Fibroblast of pulmonary artery (primary cell): ENCODE data around the gene OR4K1.
"Not testable (repeated sequence)": the region's sequence is repeated elsewhere in the genome, so short reads cannot be mapped to it uniquely, and the experiment has no call there.

ENCODE experiments used
- DNase-seq: peaks from one replicate; pipeline ENCODE4 v3.0.0-alpha.2; 2010; ENCODE audit warnings: low read depth
- H3K4me3 ChIP-seq: replicated peaks from 2 replicates; pipeline ENCODE4 v1.5.1; 2011; ENCODE audit warnings: low read depth, mild to moderate bottlenecking, control low read depth, low read length, moderate library complexity
- CTCF ChIP-seq: IDR thresholded peaks from 2 replicates; pipeline ENCODE4 v1.5.1; 2011; ENCODE audit warnings: mild to moderate bottlenecking, control low read depth, low read length, inconsistent platforms; ENCODE audit errors: missing control alignments

Gene OR4K1

GRCh38 chr14:19917955-19918518 lies 12.7 kb upstream of the OR4K1 start:
- H3K4me3 ChIP-seq, result no peak overlapping the region
- DNase-seq, result no peak
- TF ChIP-seq CTCF, result no peak

- DNase-seq, result no peak
- no peak overlapping the region for H3K4me3 ChIP-seq
- no peak for TF ChIP-seq CTCF
Observed at GRCh38 chr14:19918553-19919264, 12.0 kb upstream of the OR4K1 start.

- no peak within 1 kb of the TSS for H3K4me3 ChIP-seq
- DNase-seq, result no peak
- no peak for TF ChIP-seq CTCF
Observed at GRCh38 chr14:19920021-19920657, 10.6 kb upstream of the OR4K1 start, which contains the start of gene OR4K5. TSS of gene OR4K5 (plus strand) at chr14:19920607. CDS start at chr14:19920607, 0 bp downstream.

GRCh38 chr14:19941668-19942067 lies 11.0 kb downstream of the OR4K1 start:
- H3K4me3 ChIP-seq, result no peak overlapping the region
- no peak for TF ChIP-seq CTCF
- no peak for DNase-seq

GRCh38 chr14:19947413-19948090 lies 16.8 kb downstream of the OR4K1 start:
- no peak for TF ChIP-seq CTCF
- H3K4me3 ChIP-seq, result no peak overlapping the region
- DNase-seq, result no peak

GRCh38 chr14:19949218-19949617 lies 18.5 kb downstream of the OR4K1 start:
- DNase-seq, result no peak
- TF ChIP-seq CTCF, result no peak
- H3K4me3 ChIP-seq, result no peak overlapping the region

GRCh38 chr14:19969735-19970134 lies 39.0 kb downstream of the OR4K1 start:
- not testable (repeated sequence) for DNase-seq

More at GRCh38 chr14:19969735-19970134, 39.0 kb downstream of the OR4K1 start:
- not testable (repeated sequence) for H3K4me3 ChIP-seq
